ENCODE measurements around the gene FRAS1. TPM values are rescaled to one million over a fixed set of nuclear protein-coding genes. Genes with fewer than 3 reads are reported as not detected.

Gene FRAS1
- total RNA-seq, 1 experiment from 2014 or later, result 0.23 TPM

- Histone ChIP-seq H3K4me3 (ENCODE audit: low read depth in 2 of 2, low read length in 2 of 2) (no peak overlapping the region), H3K4me1 (ENCODE audit: control insufficient read depth, insufficient read depth, low read length) (no peaks in the 10 kb centered on the region), H3K27ac (ENCODE audit: low read length) (no peak overlapping the region), H3K27me3 (ENCODE audit: control insufficient read depth, insufficient read depth, low read length) (0 out of 2 replicates have a peak, but pooled peaks cover 2% of the 10 kb centered on the region), H3K9me3 (ENCODE audit: control insufficient read depth, insufficient read depth, low read depth, low read length) (no peaks in the 10 kb centered on the region), H3K36me3 (ENCODE audit: control insufficient read depth, insufficient read depth, low read length) (no peaks in the 10 kb centered on the region)
- TF ChIP-seq REST (IDR thresholded peaks at IDR 0.05; ENCODE audit: insufficient read depth in 1 of 2, low read depth in 2 of 2, low read length in 1 of 2), result no peak
- TF ChIP-seq TCF7L2 (IDR thresholded peaks at IDR 0.05; ENCODE audit: low read depth, low read length), result no peak
- TF ChIP-seq CTCF (IDR thresholded peaks at IDR 0.05), result no peak
- TF ChIP-seq POLR2AphosphoS5 (IDR thresholded peaks at IDR 0.05; ENCODE audit: low read depth, low read length), result no peak
- no peak for TF ChIP-seq SIN3A (IDR thresholded peaks at IDR 0.05; ENCODE audit: borderline replicate concordance, insufficient read depth, low read depth, low read length)
- ChIA-PET CTCF (no interaction called here), POLR2A (no interaction called here)
- BruUV-seq (replicated peaks), result no TSS peak
- DNase-seq (ENCODE audit: low read depth, low spot score), result no peak
- intact Hi-C loops (cut with micrococcal nuclease; ENCODE audit: unreplicated experiment) (no loop called here), in situ Hi-C loops (cut with HindIII; ENCODE audit: low pct_unique_long_range_greater_than_20kb, low sequenced_read_pairs) (no loop called here)
- no peak for ATAC-seq
Observed at GRCh38 chr4:78571804-78572203, 514.7 kb downstream of the FRAS1 start.

- TF ChIP-seq TCF7L2 (IDR thresholded peaks at IDR 0.05; ENCODE audit: low read depth, low read length) (no peak), CTCF (IDR thresholded peaks at IDR 0.05) (no peak), SIN3A (IDR thresholded peaks at IDR 0.05; ENCODE audit: borderline replicate concordance, insufficient read depth, low read depth, low read length) (no peak), REST (IDR thresholded peaks at IDR 0.05; ENCODE audit: insufficient read depth in 1 of 2, low read depth in 2 of 2, low read length in 1 of 2) (no peak), POLR2AphosphoS5 (IDR thresholded peaks at IDR 0.05; ENCODE audit: low read depth, low read length) (no peak)
- CTCF ChIA-PET, result no interaction called here
- intact Hi-C loops (cut with micrococcal nuclease; ENCODE audit: unreplicated experiment) (no loop called here), in situ Hi-C loops (cut with HindIII; ENCODE audit: low pct_unique_long_range_greater_than_20kb, low sequenced_read_pairs) (no loop called here)
- DNase-seq (ENCODE audit: low read depth, low spot score) (no peak), ATAC-seq (no peak)
- H3K4me3 ChIP-seq (ENCODE audit: low read depth in 2 of 2, low read length in 2 of 2), result no peak overlapping the region
- BruUV-seq (replicated peaks), result no TSS peak
- no peaks in the 10 kb centered on the region for H3K9me3 ChIP-seq (ENCODE audit: control insufficient read depth, insufficient read depth, low read depth, low read length)
- POLR2A ChIA-PET, result no interaction called here
- no peaks in the 10 kb centered on the region for H3K4me1 ChIP-seq (ENCODE audit: control insufficient read depth, insufficient read depth, low read length)
- no peaks in the 10 kb centered on the region for H3K27me3 ChIP-seq (ENCODE audit: control insufficient read depth, insufficient read depth, low read length)
- H3K27ac ChIP-seq (ENCODE audit: low read length), result no peak overlapping the region
- H3K36me3 ChIP-seq (ENCODE audit: control insufficient read depth, insufficient read depth, low read length), result no peaks in the 10 kb centered on the region
Observed at GRCh38 chr4:78578674-78579425, 521.7 kb downstream of the FRAS1 start.

Data from Panc1 (cell line).